Measurements from ENCODE around the gene PTGER3.

DNA sequence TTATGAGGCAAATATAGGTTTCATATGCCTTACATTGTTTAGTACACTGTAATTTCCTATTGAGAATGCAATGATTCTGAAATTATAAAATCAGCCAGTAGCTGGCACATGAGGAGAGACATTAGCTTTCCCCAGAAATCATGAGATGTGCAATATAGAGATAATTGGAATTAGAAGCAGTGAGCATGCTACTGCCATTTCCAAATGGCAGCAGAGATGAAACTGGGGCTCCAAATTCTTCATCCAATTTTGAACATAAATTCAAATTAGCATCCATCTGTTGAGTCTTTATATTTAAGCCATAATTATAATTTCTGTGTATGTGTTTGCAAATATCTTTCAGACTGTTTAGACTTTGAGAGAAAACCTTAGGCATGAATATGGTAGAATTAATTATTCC is 28.8 kb downstream of the PTGER3 start:
- TF ChIP-seq, protein P1, sequence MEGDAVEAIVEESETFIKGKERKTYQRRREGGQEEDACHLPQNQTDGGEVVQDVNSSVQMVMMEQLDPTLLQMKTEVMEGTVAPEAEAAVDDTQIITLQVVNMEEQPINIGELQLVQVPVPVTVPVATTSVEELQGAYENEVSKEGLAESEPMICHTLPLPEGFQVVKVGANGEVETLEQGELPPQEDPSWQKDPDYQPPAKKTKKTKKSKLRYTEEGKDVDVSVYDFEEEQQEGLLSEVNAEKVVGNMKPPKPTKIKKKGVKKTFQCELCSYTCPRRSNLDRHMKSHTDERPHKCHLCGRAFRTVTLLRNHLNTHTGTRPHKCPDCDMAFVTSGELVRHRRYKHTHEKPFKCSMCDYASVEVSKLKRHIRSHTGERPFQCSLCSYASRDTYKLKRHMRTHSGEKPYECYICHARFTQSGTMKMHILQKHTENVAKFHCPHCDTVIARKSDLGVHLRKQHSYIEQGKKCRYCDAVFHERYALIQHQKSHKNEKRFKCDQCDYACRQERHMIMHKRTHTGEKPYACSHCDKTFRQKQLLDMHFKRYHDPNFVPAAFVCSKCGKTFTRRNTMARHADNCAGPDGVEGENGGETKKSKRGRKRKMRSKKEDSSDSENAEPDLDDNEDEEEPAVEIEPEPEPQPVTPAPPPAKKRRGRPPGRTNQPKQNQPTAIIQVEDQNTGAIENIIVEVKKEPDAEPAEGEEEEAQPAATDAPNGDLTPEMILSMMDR (conservative IDR thresholded peaks at IDR 0.05; ENCODE audit: low read depth, low read length) = no peak
- no peak for TF ChIP-seq EZH2 (IDR thresholded peaks at IDR 0.05; ENCODE audit: borderline replicate concordance, low read depth, low read length, poor library complexity, severe bottlenecking)
